Activated CD8-positive, alpha-beta memory T cell treated with anti-CD3 and anti-CD28 coated beads for 36 hours (primary cell): ENCODE measurements around the gene SFMBT2. TPM values are rescaled to one million over a fixed set of nuclear protein-coding genes. Genes with fewer than 3 reads are reported as not detected.

Source experiments
- CTCF ChIA-PET: fragments of 350-600 bp; sonication (Branson Sonifier 250); formaldehyde crosslinking; loops from one replicate; lab custom pipeline; 2021; ENCODE audit warnings: antibody characterized with exemption; lab: Charles Lee
- POLR2A ChIA-PET: fragments of 350-600 bp; sonication (Branson Sonifier 250); formaldehyde crosslinking; loops from one replicate; lab custom pipeline; 2021; ENCODE audit warnings: antibody characterized with exemption; lab: Charles Lee
- total RNA-seq, 2 experiments: library from RNA; stranded (reverse); gene quantifications; one replicate each; pipeline ENCODE4 v1.2.3, GENCODE V29; 2021

Gene SFMBT2
- total RNA-seq, result 10 to 100 TPM; 22.6 to 23.0 TPM

- ChIA-PET CTCF (interaction anchor here (0.6 to 3.4 kb wide), 10 partner anchors 9 to 492 kb away, joined by 3 to 29 read pairs (median 4); no protein-coding TSS in a partner anchor), POLR2A (interaction anchor here (0.6 to 1.3 kb wide), 14 partner anchors 13 to 1269 kb away, joined by 3 to 7 read pairs (median 4); no protein-coding TSS in a partner anchor)
These were observed at the start of gene SFMBT2 for GRCh38 chr10:7410862-7411670. Gene SFMBT2, minus strand, starts transcription at chr10:7411034. Its CDS starts 29,136 bp downstream, at chr10:7381898.

DNA sequence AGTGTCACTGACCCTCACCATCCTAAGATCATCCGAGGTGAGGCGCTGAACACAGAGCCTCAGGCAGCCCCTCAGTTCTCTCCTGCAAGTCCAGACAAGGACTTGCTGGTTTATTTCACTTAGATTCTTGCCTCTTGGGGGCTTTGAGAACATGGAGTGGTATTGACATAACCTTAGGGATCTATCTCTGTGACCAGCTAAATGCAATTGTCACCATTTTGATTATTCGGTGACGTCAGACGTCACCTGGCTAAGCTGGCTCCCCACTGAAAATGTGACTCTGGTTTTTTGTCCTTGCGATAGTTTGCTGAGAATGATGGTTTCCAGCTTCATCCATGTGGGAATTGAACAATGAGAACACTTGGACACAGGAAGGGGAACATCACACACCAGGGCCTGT, 49.2 kb upstream of the SFMBT2 start:
- CTCF ChIA-PET, result no interaction called here

DNA sequence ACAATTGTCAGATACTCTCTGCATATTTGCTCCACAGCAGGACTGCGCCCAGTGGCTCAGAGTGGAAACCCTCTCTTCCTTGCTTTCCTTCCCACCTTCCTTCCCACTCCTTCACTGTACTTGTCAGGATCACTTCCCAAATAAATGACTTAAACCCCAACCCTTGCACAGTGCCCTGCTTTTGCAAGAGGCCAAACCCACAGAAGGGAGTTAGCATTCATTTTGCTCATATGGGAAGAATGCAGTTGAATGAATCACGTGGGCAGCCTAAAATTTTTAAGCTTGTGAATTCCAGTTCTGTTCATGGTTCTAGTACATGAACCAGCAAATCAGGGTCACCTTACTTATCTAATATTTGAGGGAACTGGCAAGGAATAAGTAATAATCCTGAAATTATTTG, 47.7 kb upstream of the SFMBT2 start:
- ChIA-PET CTCF (no interaction called here), POLR2A (no interaction called here)

More for the DNA sequence above, 49.2 kb upstream of the SFMBT2 start:
- POLR2A ChIA-PET, result no interaction called here

DNA sequence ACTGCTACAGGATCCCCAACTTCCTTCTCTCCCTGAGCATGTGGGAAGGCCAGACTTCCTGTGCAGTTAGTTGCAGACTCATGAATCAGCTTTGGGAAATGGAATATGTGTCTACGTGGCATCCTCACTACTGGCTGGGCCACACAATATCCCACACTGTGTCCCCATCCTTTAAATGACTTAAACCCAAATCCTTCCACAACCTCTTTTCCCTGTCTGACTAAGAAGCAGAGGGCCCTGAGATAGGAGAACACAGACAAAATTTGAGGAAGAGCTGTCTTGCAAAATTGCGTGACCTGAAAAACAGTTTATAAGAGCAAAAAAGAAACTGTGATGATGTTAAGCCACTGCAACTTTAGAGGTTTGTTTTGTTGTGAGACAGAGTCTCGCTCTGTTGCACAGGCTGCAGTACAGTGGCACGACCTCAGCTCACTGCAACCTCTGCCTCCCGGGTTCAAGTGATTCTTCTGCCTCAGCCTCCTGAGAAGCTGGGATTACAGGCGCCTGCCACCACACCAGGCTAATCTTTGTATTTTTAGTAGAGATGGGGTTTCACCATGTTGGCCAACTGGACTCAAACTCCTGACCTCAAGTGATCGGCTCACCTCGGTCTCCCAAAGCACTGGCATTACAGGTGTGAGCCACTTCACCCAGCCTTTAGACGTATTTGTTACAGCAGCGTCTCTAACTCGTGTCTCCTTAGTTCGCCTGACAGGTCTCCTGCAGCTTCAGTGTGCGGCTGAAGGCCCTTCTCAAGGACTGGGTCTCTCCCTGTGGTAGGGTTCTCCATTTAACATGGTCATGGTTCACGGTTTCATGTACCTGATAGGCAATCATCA, 46.9 kb upstream of the SFMBT2 start:
- ChIA-PET CTCF (no interaction called here), POLR2A (no interaction called here)

GRCh38 chr10:7449063-7449695, 38.3 kb upstream of the SFMBT2 start:
- ChIA-PET CTCF (no interaction called here), POLR2A (no interaction called here)

DNA sequence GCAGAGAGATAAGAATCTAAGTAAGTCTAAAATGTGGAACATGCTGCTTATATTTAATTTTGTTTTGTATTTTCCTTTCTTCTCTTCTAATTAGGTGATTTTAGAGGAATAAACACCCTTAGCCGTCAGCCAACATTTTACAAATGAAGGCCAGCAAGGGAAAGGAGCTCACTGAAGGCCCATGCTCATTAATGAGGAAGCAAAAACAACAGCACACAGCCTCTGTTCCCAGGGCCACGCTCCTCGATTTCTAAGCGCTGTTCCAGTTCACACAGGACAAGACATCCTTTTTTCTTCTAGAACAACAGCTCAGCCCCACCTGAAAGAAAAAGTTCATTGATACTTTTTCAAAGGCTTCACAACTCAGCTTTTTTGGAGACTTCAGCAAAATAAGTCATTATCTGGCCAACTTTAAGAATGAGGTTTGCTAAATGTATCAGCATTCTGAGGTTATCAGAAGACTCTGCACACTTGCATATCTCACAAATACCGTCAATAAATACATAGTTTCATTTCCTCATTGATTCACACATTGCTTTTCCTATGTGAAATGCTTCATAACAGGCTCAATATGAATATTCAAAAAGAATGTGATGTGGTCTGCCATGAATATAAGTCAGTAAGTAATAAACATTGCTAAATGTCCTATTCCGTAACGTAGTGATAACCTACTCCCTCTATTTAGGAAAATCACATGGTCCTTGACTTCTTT, 34.8 kb upstream of the SFMBT2 start:
- ChIA-PET POLR2A (no interaction called here), CTCF (no interaction called here)

- ChIA-PET CTCF (no interaction called here), POLR2A (no interaction called here)
These were observed 33.8 kb upstream of the SFMBT2 start for GRCh38 chr10:7444551-7445121.

GRCh38 chr10:7443036-7443435, 32.2 kb upstream of the SFMBT2 start:
- CTCF ChIA-PET, result no interaction called here
- POLR2A ChIA-PET, result no interaction called here

GRCh38 chr10:7441403-7442147, 30.7 kb upstream of the SFMBT2 start:
- ChIA-PET POLR2A (no interaction called here), CTCF (no interaction called here)

GRCh38 chr10:7439696-7440095, 28.9 kb upstream of the SFMBT2 start:
- ChIA-PET POLR2A (no interaction called here), CTCF (no interaction called here)

DNA sequence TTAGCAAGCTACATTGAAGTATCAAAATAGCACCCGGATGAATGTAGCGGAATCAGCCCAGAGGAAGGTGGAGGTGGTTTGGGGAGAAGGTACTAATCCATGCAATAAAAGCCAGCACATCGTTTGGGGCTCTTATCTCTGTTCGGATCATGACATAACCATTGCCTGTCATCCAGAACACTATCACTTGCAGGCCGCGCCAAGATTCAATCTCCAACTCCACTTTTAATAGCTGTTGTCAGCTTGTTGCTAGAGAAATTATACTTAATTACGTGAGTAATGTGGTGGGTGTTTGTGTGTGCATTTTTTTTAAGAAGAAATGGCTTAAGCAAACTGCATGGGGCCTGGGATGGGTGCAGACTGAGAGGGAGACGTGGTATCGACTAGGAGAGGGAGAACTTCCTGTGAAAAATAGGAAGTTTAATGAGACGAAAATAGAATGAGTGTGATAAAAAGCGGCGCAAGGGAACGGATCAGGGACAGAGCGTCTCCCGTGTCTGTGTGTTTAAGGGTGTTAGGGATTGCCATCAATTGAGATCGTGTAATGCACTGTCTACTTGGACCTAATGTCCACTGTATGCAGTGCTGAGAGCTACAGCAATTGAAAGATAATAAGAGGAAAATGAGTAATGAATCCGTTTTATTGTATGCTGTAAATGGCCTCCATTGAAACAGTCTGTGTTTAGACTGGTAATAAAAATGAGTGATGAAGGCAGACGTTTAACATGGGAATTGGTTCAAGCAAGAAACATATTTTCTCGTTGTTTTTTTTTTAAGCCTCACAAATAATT, 27.6 kb upstream of the SFMBT2 start:
- POLR2A ChIA-PET, result no interaction called here

DNA sequence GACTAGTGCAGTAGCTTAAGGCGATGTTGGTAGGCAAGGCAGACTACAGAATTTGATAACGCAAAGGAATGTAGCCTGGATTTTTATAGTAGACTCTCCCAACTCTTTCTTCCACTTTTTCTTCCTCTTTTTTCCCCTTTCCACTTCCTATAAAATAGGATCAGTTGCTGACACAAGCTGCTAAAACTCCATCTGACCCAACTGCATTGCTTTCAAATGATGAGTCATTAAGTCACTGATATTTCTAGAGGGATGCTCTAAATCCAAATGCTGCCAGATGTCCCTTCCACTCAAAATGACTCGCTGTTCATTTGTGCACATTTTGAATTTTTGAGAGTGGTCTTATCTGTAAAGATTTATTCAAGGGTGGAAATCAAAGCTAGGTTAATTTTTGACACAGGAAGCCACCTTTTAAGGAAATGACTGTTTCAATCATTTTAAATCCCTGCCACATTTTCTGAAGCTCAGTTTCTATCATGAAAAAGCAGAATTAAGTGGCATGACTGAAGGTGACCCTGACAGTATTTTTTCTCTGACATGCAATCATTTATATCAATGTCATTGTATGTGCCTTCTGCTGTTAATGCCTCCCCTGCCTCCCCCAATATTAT, 25.8 kb upstream of the SFMBT2 start:
- ChIA-PET CTCF (no interaction called here), POLR2A (no interaction called here)

More for the DNA sequence above, 27.6 kb upstream of the SFMBT2 start:
- CTCF ChIA-PET, result interaction anchor here (1.5 kb wide), 1 partner anchor 87 kb away, joined by 3 read pairs; no protein-coding TSS in a partner anchor

DNA sequence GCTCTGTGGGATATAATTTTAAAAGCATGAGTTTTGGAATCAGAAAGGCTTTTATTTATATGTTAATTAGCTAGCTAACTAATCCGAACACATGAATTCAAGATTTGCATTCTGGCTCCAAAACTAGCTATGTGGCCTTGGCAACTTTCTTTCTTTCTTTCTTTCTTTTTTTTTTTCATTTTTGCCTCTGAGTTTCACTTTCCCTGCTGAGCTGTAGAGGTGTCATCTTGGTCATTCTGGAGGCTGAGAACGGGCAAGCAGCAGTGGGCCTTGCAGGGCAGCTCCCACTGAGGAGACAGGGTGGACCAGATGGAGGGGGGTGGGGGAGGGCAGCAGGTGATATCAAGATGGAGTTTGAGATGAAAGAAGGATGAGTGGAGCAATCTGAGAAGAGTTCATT, 24.8 kb upstream of the SFMBT2 start:
- CTCF ChIA-PET, result no interaction called here
- POLR2A ChIA-PET, result no interaction called here

DNA sequence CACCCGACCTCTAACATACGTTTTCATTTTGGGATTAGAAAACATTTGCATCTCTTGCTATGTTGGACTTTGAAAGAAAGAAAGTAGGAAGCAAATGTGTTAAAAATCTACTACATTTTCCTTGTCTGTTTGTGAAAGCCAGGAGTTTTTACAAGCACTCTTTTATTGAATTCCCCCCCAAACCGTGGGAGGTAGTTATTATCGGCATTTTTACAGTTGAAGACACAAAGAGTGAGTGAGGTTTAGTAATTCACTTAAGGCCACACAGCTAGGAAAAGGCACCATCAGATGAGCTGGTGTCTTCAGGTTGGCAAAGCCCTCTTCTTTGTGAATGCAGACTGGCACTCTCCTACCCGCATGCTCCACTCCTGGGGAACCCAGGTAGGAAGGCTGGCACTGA, 23.5 kb upstream of the SFMBT2 start:
- ChIA-PET CTCF (interaction anchor here (0.7 kb wide), 1 partner anchor 652 kb away, joined by 7 read pairs; no protein-coding TSS in a partner anchor), POLR2A (no interaction called here)

GRCh38 chr10:7433861-7434260, 23.0 kb upstream of the SFMBT2 start:
- ChIA-PET POLR2A (no interaction called here), CTCF (interaction anchor here (0.7 kb wide), 1 partner anchor 651 kb away, joined by 7 read pairs; no protein-coding TSS in a partner anchor)

DNA sequence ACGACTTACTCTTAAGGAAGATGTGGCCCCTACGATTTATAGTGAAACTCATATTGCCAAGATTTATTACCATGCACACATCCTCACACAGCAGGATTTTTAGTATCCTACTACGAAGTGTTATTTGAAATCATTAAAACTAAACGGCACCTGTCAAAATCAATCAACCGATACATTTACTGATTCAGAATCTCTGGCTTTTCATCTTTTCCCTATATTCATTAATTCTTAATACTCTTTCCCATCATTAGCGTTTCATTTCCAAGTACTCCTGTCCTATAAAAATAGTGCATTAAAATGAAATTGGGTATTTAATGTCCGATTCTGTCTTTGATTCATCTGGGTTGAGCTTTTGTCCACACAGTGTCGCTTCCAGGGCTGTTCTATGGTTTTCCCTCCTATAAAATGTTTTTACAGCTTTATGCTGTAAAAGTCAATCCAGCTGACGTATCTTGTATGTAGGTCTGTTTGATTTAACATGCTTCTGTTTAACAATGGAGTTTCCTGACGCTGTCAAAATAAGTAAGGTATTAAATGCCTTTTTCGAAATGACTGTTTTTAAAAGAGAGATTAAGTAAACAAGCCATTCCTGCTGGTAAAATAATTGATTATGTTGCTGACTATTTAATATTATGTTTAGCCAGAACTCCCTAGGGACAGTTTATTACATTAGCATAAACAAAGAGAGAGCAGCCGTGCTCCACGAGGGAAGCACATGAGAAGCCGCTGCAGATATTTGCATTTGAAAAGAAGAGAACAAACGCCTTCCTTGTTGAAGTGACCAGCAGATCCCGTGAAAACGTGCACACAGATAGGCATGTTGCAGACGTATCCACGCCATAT, 22.3 kb upstream of the SFMBT2 start:
- CTCF ChIA-PET, result no interaction called here

More for the DNA sequence above, 22.3 kb upstream of the SFMBT2 start:
- POLR2A ChIA-PET, result no interaction called here
